Endothelial cell of umbilical vein (primary cell): Measurements from ENCODE around the gene PFKFB3. TPM values are rescaled to one million over a fixed set of nuclear protein-coding genes. Genes with fewer than 3 reads are reported as not detected.

Source experiments
- BruUV-seq: library from RNA; stranded (reverse); fragments of 400-500 nt; replicated peaks from 2 replicates; lab custom pipeline; 2021; lab: Mats Ljungman, UMichigan
- CTCF ChIA-PET: fragments of 300-600, 350-600 bp; sonication (Branson Sonifier 250); formaldehyde crosslinking; loops from one replicate; lab custom pipeline; 2021; ENCODE audit warnings: antibody characterized with exemption, inconsistent platforms; lab: Charles Lee
- POLR2A ChIA-PET: fragments of 300-600, 350-600 bp; sonication (Branson Sonifier 250); formaldehyde crosslinking; loops from one replicate; lab custom pipeline; 2021; ENCODE audit warnings: antibody characterized with exemption, inconsistent platforms; lab: Charles Lee
- DNase-seq: peaks from one replicate; pipeline ENCODE4 v3.0.0-alpha.2; 2011; ENCODE audit warnings: low read depth, low spot score
- FAIRE-seq: peaks from 2 replicates; lab custom pipeline; 2011; peaks lifted over from hg19 to GRCh38; lab: Jason Lieb, UNC
- H2AFZ ChIP-seq: 2 replicates; pipeline ENCODE4 v1.6.0; 2012; ENCODE audit warnings: low read depth, low read length, control low read depth, inconsistent platforms
- H3K27ac ChIP-seq: 2 replicates; pipeline ENCODE4 v1.5.1; 2011; ENCODE audit warnings: low read depth, mild to moderate bottlenecking, control low read depth, low read length, moderate library complexity; ENCODE audit not compliant: insufficient read depth
- H3K27me3 ChIP-seq, 2 experiments: 2 replicates each; pipeline versions ENCODE4 v1.6.0 to v1.6.1; 2011; ENCODE audit warnings: low read length in 2 of 2, mixed read lengths in 1 of 2; ENCODE audit not compliant: control insufficient read depth in 2 of 2, insufficient read depth in 2 of 2
- H3K36me3 ChIP-seq, 2 experiments: 2 replicates in 1 of 2; 3 replicates in 1 of 2; pipeline ENCODE4 v1.5.1; 2011; ENCODE audit warnings: low read length in 2 of 2, mild to moderate bottlenecking in 1 of 2, moderate library complexity in 1 of 2; ENCODE audit not compliant: control insufficient read depth in 2 of 2, insufficient read depth in 2 of 2; ENCODE audit errors: extremely low read depth in 1 of 2
- H3K4me1 ChIP-seq: 3 replicates; pipeline ENCODE4 v1.5.1; 2011; ENCODE audit warnings: mild to moderate bottlenecking, low read length; ENCODE audit not compliant: control insufficient read depth, insufficient read depth; ENCODE audit errors: extremely low read depth
- H3K4me2 ChIP-seq: 2 replicates; pipeline ENCODE4 v1.6.1; 2011; ENCODE audit warnings: low read length, control low read depth, mixed read lengths; ENCODE audit not compliant: insufficient read depth
- H3K4me3 ChIP-seq, 3 experiments: fragments of 200-600 bp in 1 of 3; sonication (generic), shearing (Covaris generic) in 1 of 3; replicated peaks in 1 of 3; 2 replicates each; pipeline ENCODE4 v1.5.1; 2011 to 2016; ENCODE audit warnings: control low read depth in 3 of 3, low read length in 3 of 3, mild to moderate bottlenecking in 2 of 3, inconsistent platforms in 1 of 3, low read depth in 1 of 3, moderate library complexity in 1 of 3; ENCODE audit not compliant: insufficient read depth in 1 of 3
- H3K79me2 ChIP-seq: 2 replicates; pipeline ENCODE4 v1.6.0; 2012; ENCODE audit warnings: low read length, inconsistent platforms; ENCODE audit not compliant: control insufficient read depth, insufficient read depth
- H3K9ac ChIP-seq: replicated peaks from 2 replicates; pipeline ENCODE3; 2011; ENCODE audit warnings: low read length, control low read depth; ENCODE audit not compliant: insufficient read depth; ENCODE audit errors: extremely low read depth
- H3K9me1 ChIP-seq: replicated peaks from 3 replicates; pipeline ENCODE4 v1.6.0; 2011; ENCODE audit warnings: mild to moderate bottlenecking, low read length; ENCODE audit not compliant: control insufficient read depth, insufficient read depth; ENCODE audit errors: extremely low read depth
- H3K9me3 ChIP-seq: replicated peaks from 2 replicates; pipeline ENCODE4 v1.5.1; 2012; ENCODE audit warnings: low read length, inconsistent platforms; ENCODE audit not compliant: control insufficient read depth, insufficient read depth
- H4K20me1 ChIP-seq: replicated peaks from 2 replicates; pipeline ENCODE3; 2011; ENCODE audit warnings: mild to moderate bottlenecking, low read length; ENCODE audit not compliant: control insufficient read depth, insufficient read depth; ENCODE audit errors: extremely low read depth
- CTCF ChIP-seq, 2 donors: IDR thresholded peaks; 1 replicate in 1 of 2; 2 replicates in 1 of 2; pipeline ENCODE4 v1.5.1; 2011; ENCODE audit warnings: low read length in 2 of 2, mild to moderate bottlenecking in 2 of 2, moderate library complexity in 2 of 2, control low read depth in 1 of 2, inconsistent platforms in 1 of 2, low read depth in 1 of 2; ENCODE audit not compliant: insufficient read depth in 1 of 2; ENCODE audit errors: extremely low read depth in 1 of 2
- EZH2 ChIP-seq: IDR thresholded peaks from 2 replicates; pipeline ENCODE4 v1.6.1; 2012; ENCODE audit warnings: borderline replicate concordance, low read depth, mild to moderate bottlenecking, moderate library complexity, low read length, inconsistent platforms; ENCODE audit not compliant: severe bottlenecking
- FOS ChIP-seq: IDR thresholded peaks from 2 replicates; pipeline ENCODE4 v1.6.1; 2011; ENCODE audit warnings: mild to moderate bottlenecking, low read length, moderate library complexity, borderline replicate concordance; ENCODE audit not compliant: insufficient read depth
- GATA2 ChIP-seq: IDR thresholded peaks from 2 replicates; pipeline ENCODE4 v1.7.0; 2011; ENCODE audit warnings: low read depth, mild to moderate bottlenecking, moderate library complexity, mixed read lengths, low read length; ENCODE audit not compliant: insufficient read length, insufficient read depth
- JUN ChIP-seq: IDR thresholded peaks from 2 replicates; pipeline ENCODE4 v1.6.1; 2011; ENCODE audit warnings: borderline replicate concordance, low read depth; ENCODE audit not compliant: insufficient read length, insufficient read depth
- MAX ChIP-seq: IDR thresholded peaks from 2 replicates; pipeline ENCODE4 v1.6.1; 2011; ENCODE audit not compliant: insufficient read depth, insufficient read length
- POLR2AphosphoS5 ChIP-seq: IDR thresholded peaks from 2 replicates; pipeline ENCODE4 v1.6.1; 2012; ENCODE audit warnings: low read depth, mild to moderate bottlenecking, control low read depth, low read length, moderate library complexity; ENCODE audit not compliant: insufficient read depth
- dilution Hi-C: fragments of 300-500 bp; cut with MboI; formaldehyde crosslinking; loops from one replicate; pipeline ENCODE4 v1.15.0; 2019; ENCODE audit warnings: low sequenced_read_pairs; ENCODE audit not compliant: extremely low pct_ligation_motif_present
- intact Hi-C: fragments of 100-400 bp; cut with micrococcal nuclease; formaldehyde crosslinking; loops from one replicate; pipeline ENCODE4 v1.10.0; 2022
- polyA plus RNA-seq, 4 experiments: library from polyadenylated mRNA; depleted of rRNA in 3 of 4; stranded (reverse) in 3 of 4; unstranded in 1 of 4; fragments of >200 nt; gene quantifications; 2 replicates each; pipeline versions ENCODE4 v1.2.1 to v1.2.3, GENCODE V29; 2011 to 2012; ENCODE audit warnings: missing spikeins in 1 of 4
- total RNA-seq: library from RNA; stranded (reverse); gene quantifications from 2 replicates; pipeline ENCODE4 v1.2.3, GENCODE V29; 2021

The PFKFB3 gene
- total and polyA plus RNA-seq, 2 donors (not counting 3 experiments of a cell fraction or from before 2014, with no cell fraction given): 15.8 to 33.7 TPM

- no peak for DNase-seq
- no peak for FAIRE-seq
- H3K36me3 ChIP-seq: peaks cover 4 to 34% of the 10 kb centered on the region in 2 experiments
Measured at GRCh38 chr10:6232225-6232807, 29.6 kb downstream of the PFKFB3 start.

More at GRCh38 chr10:6232225-6232807, 29.6 kb downstream of the PFKFB3 start:
- Histone ChIP-seq H3K4me3 (no peak overlapping the region), H3K27ac (no peak overlapping the region), H3K4me1 (peaks cover 14% of the 10 kb centered on the region), H4K20me1 (no peaks in the 10 kb centered on the region), H3K4me2 (no peak overlapping the region), H3K27me3 (no peaks in the 10 kb centered on the region), H3K9ac (no peak overlapping the region), H3K9me3 (no peaks in the 10 kb centered on the region), H3K79me2 (no peaks in the 10 kb centered on the region), H3K9me1 (no peaks in the 10 kb centered on the region), H2AFZ (no peak overlapping the region)
- BruUV-seq: no TSS peak
- intact Hi-C loops: no loop called here
- dilution Hi-C loops: no loop called here
- TF ChIP-seq MAX: no peak
- TF ChIP-seq EZH2: no peak
- TF ChIP-seq GATA2: no peak
- no peak for TF ChIP-seq POLR2AphosphoS5
- TF ChIP-seq JUN: no peak
- no peak for TF ChIP-seq CTCF (IDR thresholded peaks at IDR 0.05; ENCODE audit: extremely low read depth in 1 of 2, insufficient read depth in 1 of 2, low read depth in 1 of 2, low read length in 2 of 2)
- TF ChIP-seq FOS: no peak
- POLR2A ChIA-PET: no interaction called here
- CTCF ChIA-PET: no interaction called here
